ENCODE data around the gene NFIX. TPM values are rescaled to one million over a fixed set of nuclear protein-coding genes. Genes with fewer than 3 reads are reported as not detected.

The NFIX gene
- total RNA-seq, result 65.0 TPM
- polyA plus RNA-seq (ENCODE audit: insufficient read depth, low read depth, low replicate concordance), result 4.3 TPM
- long read RNA-seq, donor 1, partial matches to known transcripts, result 6 of 9 reads
- long read RNA-seq, donor 1, other reads (novel, unspliced or antisense), result 0 of 9 reads
- long read RNA-seq, donor 2, partial matches to known transcripts, result 10 of 14 reads
- long read RNA-seq, donor 2, other reads (novel, unspliced or antisense), result 0 of 14 reads
- long read RNA-seq, donor 3, partial matches to known transcripts, result 0 of 2 reads
- long read RNA-seq, donor 3, other reads (novel, unspliced or antisense), result 0 of 2 reads
- long read RNA-seq, donor 4, partial matches to known transcripts, result 0 of 1 reads
- long read RNA-seq, donor 4, other reads (novel, unspliced or antisense), result 0 of 1 reads
- long read RNA-seq, donor 5, result 0 reads
- long read RNA-seq, donor 6, partial matches to known transcripts, result 0 of 1 reads
- long read RNA-seq, donor 6, other reads (novel, unspliced or antisense), result 0 of 1 reads
- long read RNA-seq, donor 7, partial matches to known transcripts, result 4 of 14 reads
- long read RNA-seq, donor 7, other reads (novel, unspliced or antisense), result 8 of 14 reads
- long read RNA-seq, donor 8, partial matches to known transcripts, result 0 of 2 reads
- long read RNA-seq, donor 8, other reads (novel, unspliced or antisense), result 0 of 2 reads
- long read RNA-seq, donor 9, result 0 reads
- long read RNA-seq, donor 10, partial matches to known transcripts, result 0 of 2 reads
- long read RNA-seq, donor 10, other reads (novel, unspliced or antisense), result 0 of 2 reads

- peak within 1 kb of the TSS; percentile 1 to 73 (median 63) for H3K9ac ChIP-seq (ENCODE audit: low read length in 3 of 3)
- peaks cover 0 to 15% (median 2%) of the 10 kb centered on the region in 3 donors for H3K4me1 ChIP-seq (ENCODE audit: control insufficient read depth in 2 of 3, insufficient read depth in 2 of 3, low read depth in 1 of 3, low read length in 3 of 3)
- FAIRE-seq (no peak), DNase-seq (peak in 4 of 5 donors; percentile 43 to 86 (median 78))
- H3K4me3 ChIP-seq (ENCODE audit: low read length in 3 of 3), result peak within 1 kb of the TSS; percentile 56 to 94 (median 78)
- no peak for TF ChIP-seq CTCF (IDR thresholded peaks at IDR 0.05; ENCODE audit: borderline replicate concordance, extremely low read depth, insufficient read depth)
- intact Hi-C loops (cut with DNase I), result no loop called here
- peaks cover 0 to 3% (median 0%) of the 10 kb centered on the region in 3 donors for H3K36me3 ChIP-seq (ENCODE audit: control insufficient read depth in 2 of 3, insufficient read depth in 3 of 3, low read length in 3 of 3)
- no peaks in the 10 kb centered on the region for H3K9me3 ChIP-seq (ENCODE audit: control insufficient read depth in 2 of 3, insufficient read depth in 1 of 3, low read length in 3 of 3)
- H3K27ac ChIP-seq (ENCODE audit: low read depth in 2 of 2, low read length in 2 of 2), result peak within 1 kb of the TSS; percentile 63 to 69
- H3K27me3 ChIP-seq (ENCODE audit: control insufficient read depth, insufficient read depth, low read length), result peaks cover 13% of the 10 kb centered on the region
Measured at GRCh38 chr19:12994701-12995595, at the start of gene NFIX. TSS of gene NFIX (plus strand) at chr19:12995475. CDS start at chr19:12995838, 363 bp downstream.

- H3K4me3 ChIP-seq (ENCODE audit: low read length in 3 of 3), result peak within 1 kb of the TSS; percentile 89 to 99 (median 94)
- intact Hi-C loops (cut with DNase I), result no loop called here
- TF ChIP-seq CTCF (IDR thresholded peaks at IDR 0.05; ENCODE audit: borderline replicate concordance, extremely low read depth, insufficient read depth), result peak; percentile 6
- peaks cover 0 to 29% (median 16%) of the 10 kb centered on the region in 3 donors for H3K4me1 ChIP-seq (ENCODE audit: control insufficient read depth in 2 of 3, insufficient read depth in 2 of 3, low read depth in 1 of 3, low read length in 3 of 3)
- H3K9ac ChIP-seq (ENCODE audit: low read length in 3 of 3), result peak within 1 kb of the TSS; percentile 82 to 96 (median 83)
- peaks cover 16 to 41% (median 31%) of the 10 kb centered on the region in 3 donors for H3K36me3 ChIP-seq (ENCODE audit: control insufficient read depth in 2 of 3, insufficient read depth in 3 of 3, low read length in 3 of 3)
- no peaks in the 10 kb centered on the region for H3K27me3 ChIP-seq (ENCODE audit: control insufficient read depth, insufficient read depth, low read length)
- no peak for FAIRE-seq
- DNase-seq, result peak; percentile 97 to 100 (median 99)
- H3K9me3 ChIP-seq (ENCODE audit: control insufficient read depth in 2 of 3, insufficient read depth in 1 of 3, low read length in 3 of 3), result no peaks in the 10 kb centered on the region
- peak within 1 kb of the TSS; percentile 81 to 89 for H3K27ac ChIP-seq (ENCODE audit: low read depth in 2 of 2, low read length in 2 of 2)
Measured at GRCh38 chr19:12945479-12946091, 49.7 kb upstream of the NFIX start, which contains the start of gene RAD23A. TSS of gene RAD23A (plus strand) at chr19:12945862. CDS start at chr19:12945949, 87 bp downstream.

- Histone ChIP-seq H3K4me3 (ENCODE audit: low read length in 3 of 3) (peak overlapping the region; percentile 89 to 99 (median 94)), H3K9ac (ENCODE audit: low read length in 3 of 3) (peak overlapping the region; percentile 82 to 96 (median 83)), H3K4me1 (ENCODE audit: control insufficient read depth in 2 of 3, insufficient read depth in 2 of 3, low read depth in 1 of 3, low read length in 3 of 3) (peaks cover 0 to 24% (median 15%) of the 10 kb centered on the region in 3 donors), H3K36me3 (ENCODE audit: control insufficient read depth in 2 of 3, insufficient read depth in 3 of 3, low read length in 3 of 3) (peaks cover 11 to 41% (median 29%) of the 10 kb centered on the region in 3 donors), H3K9me3 (ENCODE audit: control insufficient read depth in 2 of 3, insufficient read depth in 1 of 3, low read length in 3 of 3) (no peaks in the 10 kb centered on the region), H3K27me3 (ENCODE audit: control insufficient read depth, insufficient read depth, low read length) (no peaks in the 10 kb centered on the region), H3K27ac (ENCODE audit: low read depth in 2 of 2, low read length in 2 of 2) (peak overlapping the region; percentile 81 to 89)
- FAIRE-seq (no peak), DNase-seq (peak; percentile 78 to 91 (median 88))
- intact Hi-C loops (cut with DNase I), result no loop called here
- TF ChIP-seq CTCF (IDR thresholded peaks at IDR 0.05; ENCODE audit: borderline replicate concordance, extremely low read depth, insufficient read depth), result no peak
Measured at GRCh38 chr19:12946092-12946721, 49.1 kb upstream of the NFIX start.
